ENCODE results near the gene SULT6B1.

The SULT6B1 gene

GRCh38 chr2:37167636-37168180, 20.8 kb downstream of the SULT6B1 start:
- Histone ChIP-seq H3K79me2 (ENCODE audit: insufficient read depth, low read length) (no peaks in the 10 kb centered on the region), H3K36me3 (ENCODE audit: insufficient read depth, low read length) (no peaks in the 10 kb centered on the region; the same call in 1 of the 2 replicates), H3K9me3 (ENCODE audit: insufficient read depth, low read depth, low read length) (peaks cover 6% of the 10 kb centered on the region; the same call in 1 of the 2 replicates), H3K9me2 (replicated peaks; ENCODE audit: low read depth, low read length) (no peaks in the 10 kb centered on the region), H3K27me3 (ENCODE audit: insufficient read depth, low read length, poor library complexity, severe bottlenecking) (no peaks in the 10 kb centered on the region), H3K4me3 (ENCODE audit: low read length, poor library complexity, severe bottlenecking) (no peak overlapping the region), H3K4me1 (ENCODE audit: insufficient read depth, low read length, poor library complexity, severe bottlenecking) (no peaks in the 10 kb centered on the region), H2AFZ (ENCODE audit: low read length) (no peak overlapping the region), H3K9ac (ENCODE audit: low read depth, low read length, poor library complexity, severe bottlenecking) (no peak overlapping the region), H3F3A (ENCODE audit: low read depth) (no peaks in the 10 kb centered on the region), H3K4me2 (ENCODE audit: low read depth, low read length, poor library complexity, severe bottlenecking) (no peak overlapping the region), H4K20me1 (ENCODE audit: insufficient read depth, low read length, poor library complexity, severe bottlenecking) (no peaks in the 10 kb centered on the region)
- TF ChIP-seq CTCF (conservative IDR thresholded peaks at IDR 0.05; ENCODE audit: low read length): no peak

GRCh38 chr2:37164757-37165156, 23.7 kb downstream of the SULT6B1 start:
- H3K27me3 ChIP-seq (ENCODE audit: insufficient read depth, low read length, poor library complexity, severe bottlenecking): no peaks in the 10 kb centered on the region
- H3K36me3 ChIP-seq (ENCODE audit: insufficient read depth, low read length): no peaks in the 10 kb centered on the region; the same call in 1 of the 2 replicates
- no peaks in the 10 kb centered on the region for H3F3A ChIP-seq (ENCODE audit: low read depth)
- H3K4me1 ChIP-seq (ENCODE audit: insufficient read depth, low read length, poor library complexity, severe bottlenecking): no peaks in the 10 kb centered on the region
- H3K9me3 ChIP-seq (ENCODE audit: insufficient read depth, low read depth, low read length): peaks cover 6% of the 10 kb centered on the region; the same call in 1 of the 2 replicates
- no peak overlapping the region for H3K4me2 ChIP-seq (ENCODE audit: low read depth, low read length, poor library complexity, severe bottlenecking)
- no peak overlapping the region for H2AFZ ChIP-seq (ENCODE audit: low read length)
- H3K9ac ChIP-seq (ENCODE audit: low read depth, low read length, poor library complexity, severe bottlenecking): no peak overlapping the region
- TF ChIP-seq EZH2phosphoT487 (IDR thresholded peaks at IDR 0.05; ENCODE audit: borderline replicate concordance): no peak
- no peak for TF ChIP-seq CTCF (conservative IDR thresholded peaks at IDR 0.05; ENCODE audit: low read length)
- H3K79me2 ChIP-seq (ENCODE audit: insufficient read depth, low read length): no peaks in the 10 kb centered on the region
- H4K20me1 ChIP-seq (ENCODE audit: insufficient read depth, low read length, poor library complexity, severe bottlenecking): no peaks in the 10 kb centered on the region
- no peaks in the 10 kb centered on the region for H3K9me2 ChIP-seq (replicated peaks; ENCODE audit: low read depth, low read length)
- no peak overlapping the region for H3K4me3 ChIP-seq (ENCODE audit: low read length, poor library complexity, severe bottlenecking)

- peaks cover 48% of the 10 kb centered on the region for H3K79me2 ChIP-seq (ENCODE audit: insufficient read depth, low read length)
- no peaks in the 10 kb centered on the region for H3K9me3 ChIP-seq (ENCODE audit: insufficient read depth, low read depth, low read length)
- TF ChIP-seq CTCF (conservative IDR thresholded peaks at IDR 0.05; ENCODE audit: low read length) (no peak), EZH2phosphoT487 (IDR thresholded peaks at IDR 0.05; ENCODE audit: borderline replicate concordance) (no peak)
- H3K27me3 ChIP-seq (ENCODE audit: insufficient read depth, low read length, poor library complexity, severe bottlenecking): no peaks in the 10 kb centered on the region
- H3K4me2 ChIP-seq (ENCODE audit: low read depth, low read length, poor library complexity, severe bottlenecking): peak within 1 kb of the TSS; percentile 99
- H3F3A ChIP-seq (ENCODE audit: low read depth): no peaks in the 10 kb centered on the region
- peaks cover 10% of the 10 kb centered on the region for H4K20me1 ChIP-seq (ENCODE audit: insufficient read depth, low read length, poor library complexity, severe bottlenecking)
- H3K4me3 ChIP-seq (ENCODE audit: low read length, poor library complexity, severe bottlenecking): peak within 1 kb of the TSS; percentile 86
- H3K9me2 ChIP-seq (replicated peaks; ENCODE audit: low read depth, low read length): no peaks in the 10 kb centered on the region
- peak within 1 kb of the TSS; percentile 96 for H3K9ac ChIP-seq (ENCODE audit: low read depth, low read length, poor library complexity, severe bottlenecking)
- peak within 1 kb of the TSS; percentile 95 for H2AFZ ChIP-seq (ENCODE audit: low read length)
- H3K4me1 ChIP-seq (ENCODE audit: insufficient read depth, low read length, poor library complexity, severe bottlenecking): peaks cover 25% of the 10 kb centered on the region
- 0 out of 2 replicates have a peak, but pooled peaks cover 3% of the 10 kb centered on the region for H3K36me3 ChIP-seq (ENCODE audit: insufficient read depth, low read length)
Measured at GRCh38 chr2:37156857-37157714, 31.4 kb downstream of the SULT6B1 start, which contains the start of gene EIF2AK2. EIF2AK2 (minus strand) TSS chr2:37156980; CDS start chr2:37147806, 9,174 bp downstream.

Data from Loucy (cell line).